MCF 10A (cell line): Measurements from ENCODE around the gene DEDD2. TPM values are rescaled to one million over a fixed set of nuclear protein-coding genes. Genes with fewer than 3 reads are reported as not detected.

ENCODE experiments used
- BruUV-seq: library from RNA; stranded (reverse); fragments of 400-500 nt; replicated peaks from 2 replicates; lab custom pipeline; 2021; lab: Mats Ljungman, UMichigan
- CTCF ChIA-PET: fragments of 300-600 bp; sonication (Branson Sonifier 250); formaldehyde crosslinking; extraction: SDS; loops from one replicate; lab custom pipeline; 2021; ENCODE audit warnings: antibody characterized with exemption, inconsistent platforms; lab: Yijun Ruan, JAX
- POLR2A ChIA-PET: fragments of 300-600, 350-650 bp; sonication (Branson Sonifier 250); formaldehyde crosslinking; extraction: SDS; loops from one replicate; lab custom pipeline; 2020; ENCODE audit warnings: antibody characterized with exemption, inconsistent platforms; lab: Yijun Ruan, JAX
- DNase-seq: peaks from one replicate; pipeline ENCODE4 v3.0.0-alpha.2; 2018; ENCODE audit not compliant: unreplicated experiment
- H3K27ac Mint-ChIP-seq: one replicate; pipeline ENCODE4 v1.8.0; 2022; ENCODE audit warnings: mild to moderate bottlenecking, low read depth, mixed read lengths; ENCODE audit not compliant: unreplicated experiment
- H3K27me3 Mint-ChIP-seq: one replicate; pipeline ENCODE4 v1.8.0; 2022; ENCODE audit warnings: mixed read lengths; ENCODE audit not compliant: insufficient read depth, unreplicated experiment
- H3K36me3 Mint-ChIP-seq: one replicate; pipeline ENCODE4 v1.8.0; 2022; ENCODE audit warnings: mild to moderate bottlenecking, moderate library complexity, mixed read lengths; ENCODE audit not compliant: insufficient read depth, unreplicated experiment
- H3K4me1 Mint-ChIP-seq: one replicate; pipeline ENCODE4 v1.8.0; 2022; ENCODE audit warnings: mixed read lengths; ENCODE audit not compliant: insufficient read depth, unreplicated experiment
- H3K4me3 Mint-ChIP-seq: one replicate; pipeline ENCODE4 v1.8.0; 2022; ENCODE audit warnings: mild to moderate bottlenecking, moderate library complexity, mixed read lengths; ENCODE audit not compliant: unreplicated experiment
- H3K9me3 Mint-ChIP-seq: one replicate; pipeline ENCODE4 v1.8.0; 2022; ENCODE audit warnings: mixed read lengths; ENCODE audit not compliant: unreplicated experiment
- CTCF ChIP-seq: fragments of 200-600 bp; IDR thresholded peaks from one replicate; pipeline ENCODE4 v1.8.0; 2022; ENCODE audit warnings: antibody characterized with exemption, mild to moderate bottlenecking; ENCODE audit not compliant: unreplicated experiment
- intact Hi-C: fragments of 100-400 bp; cut with micrococcal nuclease; formaldehyde crosslinking; loops from 2 replicates; pipeline ENCODE4 v1.14.1; 2022
- total RNA-seq: library from RNA; stranded (reverse); gene quantifications from 2 replicates; pipeline ENCODE4 v1.2.3, GENCODE V29; 2022

Gene DEDD2
- total RNA-seq, 1 experiment from 2014 or later = 28.5 TPM

GRCh38 chr19:42212886-42213285 is 4.6 kb downstream of the DEDD2 start:
- ChIA-PET POLR2A (no interaction called here), CTCF (no interaction called here)
- peaks cover 71% of the 10 kb centered on the region for H3K36me3 Mint-ChIP-seq
- DNase-seq = no peak
- no peak for TF ChIP-seq CTCF
- no peak overlapping the region for H3K27ac Mint-ChIP-seq
- BruUV-seq = no TSS peak
- H3K27me3 Mint-ChIP-seq = no peaks in the 10 kb centered on the region
- no peaks in the 10 kb centered on the region for H3K9me3 Mint-ChIP-seq
- intact Hi-C loops = no loop called here
- H3K4me1 Mint-ChIP-seq = peaks cover 36% of the 10 kb centered on the region
- H3K4me3 Mint-ChIP-seq = no peak overlapping the region

GRCh38 chr19:42208612-42209011 is 8.9 kb downstream of the DEDD2 start:
- DNase-seq = peak; percentile 39
- POLR2A ChIA-PET = interaction anchor here (5.2 kb wide), 1 partner anchor 7 kb away, joined by 30 read pairs; no protein-coding TSS in a partner anchor
- CTCF ChIA-PET = interaction anchor here (0.5 kb wide), 1 partner anchor 225 kb away, joined by 4 read pairs; no protein-coding TSS in a partner anchor
- intact Hi-C loops = no loop called here
- no peaks in the 10 kb centered on the region for H3K9me3 Mint-ChIP-seq
- no peak for TF ChIP-seq CTCF
- peak overlapping the region; percentile 72 for H3K27ac Mint-ChIP-seq
- H3K27me3 Mint-ChIP-seq = no peaks in the 10 kb centered on the region
- peaks cover 79% of the 10 kb centered on the region for H3K36me3 Mint-ChIP-seq
- H3K4me3 Mint-ChIP-seq = peak overlapping the region; percentile 19
- no TSS peak for BruUV-seq
- peaks cover 47% of the 10 kb centered on the region for H3K4me1 Mint-ChIP-seq

- no peak for TF ChIP-seq CTCF
- peak; percentile 81 for DNase-seq
- intact Hi-C loops = no loop called here
- no TSS peak for BruUV-seq
- no peaks in the 10 kb centered on the region for H3K27me3 Mint-ChIP-seq
- POLR2A ChIA-PET = interaction anchor here (0.7 to 5.2 kb wide), 5 partner anchors 8 to 37 kb away, joined by 3 to 30 read pairs (median 4); partner anchors contain the start of gene GSK3A
- H3K27ac Mint-ChIP-seq = peak overlapping the region; percentile 72
- H3K4me1 Mint-ChIP-seq = peaks cover 50% of the 10 kb centered on the region
- H3K4me3 Mint-ChIP-seq = peak overlapping the region; percentile 19
- no peaks in the 10 kb centered on the region for H3K9me3 Mint-ChIP-seq
- CTCF ChIA-PET = interaction anchor here (0.5 to 1.7 kb wide), 4 partner anchors 33 to 224 kb away, joined by 3 to 5 read pairs (median 4); no protein-coding TSS in a partner anchor
- H3K36me3 Mint-ChIP-seq = peaks cover 79% of the 10 kb centered on the region
These were observed 9.7 kb downstream of the DEDD2 start for GRCh38 chr19:42207767-42208271.

GRCh38 chr19:42206871-42207755 is 10.4 kb downstream of the DEDD2 start:
- CTCF ChIA-PET = interaction anchor here (0.6 to 1.7 kb wide), 3 partner anchors 73 to 1536 kb away, joined by 3 to 5 read pairs (median 5); no protein-coding TSS in a partner anchor
- Mint-ChIP-seq H3K27ac (peak overlapping the region; percentile 72), H3K36me3 (peaks cover 83% of the 10 kb centered on the region), H3K27me3 (no peaks in the 10 kb centered on the region), H3K4me3 (peak overlapping the region; percentile 19), H3K4me1 (peaks cover 48% of the 10 kb centered on the region), H3K9me3 (no peaks in the 10 kb centered on the region)
- no peak for TF ChIP-seq CTCF
- DNase-seq = peak; percentile 53
- POLR2A ChIA-PET = interaction anchor here (0.8 to 5.2 kb wide), 4 partner anchors 8 to 38 kb away, joined by 3 to 30 read pairs (median 4); no protein-coding TSS in a partner anchor
- BruUV-seq = no TSS peak
- intact Hi-C loops = no loop called here
